CD8-positive, alpha-beta memory T cell (primary cell): ENCODE results near the gene AMY1C. TPM values are rescaled to one million over a fixed set of nuclear protein-coding genes. Genes with fewer than 3 reads are reported as not detected.
"Not testable (repeated sequence)": the region's sequence is repeated elsewhere in the genome, so short reads cannot be mapped to it uniquely, and the experiment has no call there.

ENCODE experiments used
- CTCF ChIA-PET: fragments of 350-600 bp; sonication (Branson Sonifier 250); formaldehyde crosslinking; loops from one replicate; lab custom pipeline; 2021; ENCODE audit warnings: antibody characterized with exemption; lab: Charles Lee
- POLR2A ChIA-PET: fragments of 350-600 bp; sonication (Branson Sonifier 250); formaldehyde crosslinking; loops from one replicate; lab custom pipeline; 2021; ENCODE audit warnings: antibody characterized with exemption; lab: Charles Lee
- DNase-seq, 5 donors: peaks; one replicate each; pipeline versions ENCODE4 v3.0.0 to v3.0.0-alpha.2; 2020 to 2022; ENCODE audit warnings: mixed read lengths in 1 of 5
- H3K27ac ChIP-seq: one replicate; pipeline ENCODE4 v1.7.0; 2013; ENCODE audit warnings: low read depth, mild to moderate bottlenecking, low read length, moderate library complexity
- H3K27me3 ChIP-seq: 2 replicates; pipeline ENCODE4 v1.7.0; 2013; ENCODE audit warnings: low read length, mild to moderate bottlenecking; ENCODE audit not compliant: insufficient read depth, poor library complexity, severe bottlenecking
- H3K36me3 ChIP-seq: 2 replicates; pipeline ENCODE4 v1.7.0; 2013; ENCODE audit warnings: mild to moderate bottlenecking, low read length, moderate library complexity; ENCODE audit not compliant: insufficient read depth
- H3K4me1 ChIP-seq: 2 replicates; pipeline ENCODE4 v1.7.0; 2013; ENCODE audit warnings: mild to moderate bottlenecking, low read length, moderate library complexity; ENCODE audit not compliant: insufficient read depth
- H3K4me3 ChIP-seq: 2 replicates; pipeline ENCODE4 v1.7.0; 2013; ENCODE audit warnings: mild to moderate bottlenecking, low read length
- H3K9me3 ChIP-seq: 2 replicates; pipeline ENCODE4 v1.7.0; 2013; ENCODE audit warnings: mild to moderate bottlenecking, low read length
- H3K27ac Mint-ChIP-seq, 8 donors: one replicate each; pipeline ENCODE4 v1.8.0; 2020 to 2021; ENCODE audit warnings: mixed read lengths in 8 of 8, mild to moderate bottlenecking in 6 of 8, inconsistent platforms in 3 of 8, moderate library complexity in 3 of 8
- H3K27me3 Mint-ChIP-seq, 2 donors: one replicate each; pipeline ENCODE4 v1.8.0; 2020 to 2021; ENCODE audit warnings: mixed read lengths in 2 of 2, mild to moderate bottlenecking in 1 of 2, moderate library complexity in 1 of 2
- H3K36me3 Mint-ChIP-seq, 3 donors: one replicate each; pipeline ENCODE4 v1.8.0; 2020 to 2021; ENCODE audit warnings: mixed read lengths in 3 of 3, inconsistent platforms in 1 of 3, mild to moderate bottlenecking in 1 of 3
- H3K4me1 Mint-ChIP-seq, 3 donors: one replicate each; pipeline ENCODE4 v1.8.0; 2020 to 2021; ENCODE audit warnings: mixed read lengths in 3 of 3, inconsistent platforms in 1 of 3, mild to moderate bottlenecking in 1 of 3
- H3K4me3 Mint-ChIP-seq, 7 donors: one replicate each; pipeline ENCODE4 v1.8.0; 2020 to 2021; ENCODE audit warnings: mixed read lengths in 7 of 7, mild to moderate bottlenecking in 6 of 7, moderate library complexity in 4 of 7, inconsistent platforms in 2 of 7
- H3K9me3 Mint-ChIP-seq, 5 donors: one replicate each; pipeline ENCODE4 v1.8.0; 2020 to 2022; ENCODE audit warnings: mixed read lengths in 5 of 5, mild to moderate bottlenecking in 3 of 5, moderate library complexity in 2 of 5, inconsistent platforms in 1 of 5
- polyA plus RNA-seq: library from polyadenylated mRNA; unstranded; fragments of 300-500 nt; fragmentation: Illumina TruSeq; gene quantifications from one replicate; pipeline ENCODE4 v1.2.3, GENCODE V29; 2021
- total RNA-seq, 2 experiments: library from RNA; stranded (reverse); gene quantifications; one replicate each; pipeline ENCODE4 v1.2.3, GENCODE V29; 2021

Gene AMY1C
- total and polyA plus RNA-seq, 3 experiments from 2014 or later = not detected

GRCh38 chr1:103744449-103744848, 5.2 kb upstream of the AMY1C start:
- DNase-seq, H3K4me3 Mint-ChIP-seq, POLR2A ChIA-PET, H3K4me3 ChIP-seq, H3K36me3 ChIP-seq, CTCF ChIA-PET, H3K27me3 ChIP-seq, H3K27me3 Mint-ChIP-seq, H3K9me3 Mint-ChIP-seq, H3K27ac ChIP-seq, H3K36me3 Mint-ChIP-seq, H3K4me1 ChIP-seq, H3K4me1 Mint-ChIP-seq, H3K9me3 ChIP-seq, H3K27ac Mint-ChIP-seq: not testable (repeated sequence)

- H3K27ac Mint-ChIP-seq = not testable (repeated sequence)
Observed at GRCh38 chr1:103745040-103745439, 4.7 kb upstream of the AMY1C start.

GRCh38 chr1:103748273-103748672, 1.4 kb upstream of the AMY1C start:
- H3K27ac Mint-ChIP-seq, H3K4me1 ChIP-seq, H3K27me3 ChIP-seq, H3K4me1 Mint-ChIP-seq, H3K27ac ChIP-seq, H3K27me3 Mint-ChIP-seq, H3K36me3 ChIP-seq, POLR2A ChIA-PET, H3K9me3 Mint-ChIP-seq, H3K9me3 ChIP-seq, H3K4me3 Mint-ChIP-seq, H3K36me3 Mint-ChIP-seq, CTCF ChIA-PET, DNase-seq, H3K4me3 ChIP-seq: not testable (repeated sequence)

More at GRCh38 chr1:103745040-103745439, 4.7 kb upstream of the AMY1C start:
- DNase-seq, H3K9me3 Mint-ChIP-seq, H3K27ac ChIP-seq, H3K9me3 ChIP-seq, H3K36me3 ChIP-seq, H3K4me1 ChIP-seq, CTCF ChIA-PET, H3K4me3 Mint-ChIP-seq, H3K4me3 ChIP-seq, H3K4me1 Mint-ChIP-seq, H3K27me3 ChIP-seq, H3K27me3 Mint-ChIP-seq, H3K36me3 Mint-ChIP-seq, POLR2A ChIA-PET: not testable (repeated sequence)

- Histone ChIP-seq H3K27ac (no peak overlapping the region), H3K4me1 (no peaks in the 10 kb centered on the region), H3K36me3 (no peaks in the 10 kb centered on the region), H3K9me3 (no peaks in the 10 kb centered on the region), H3K4me3 (no peak overlapping the region), H3K27me3 (no peaks in the 10 kb centered on the region)
- DNase-seq = no peak
- no peak overlapping the region for H3K4me3 Mint-ChIP-seq
- peaks cover 0 to 11% (median 2%) of the 10 kb centered on the region in 5 donors for H3K9me3 Mint-ChIP-seq
- H3K36me3 Mint-ChIP-seq = no peaks in the 10 kb centered on the region
- POLR2A ChIA-PET = no interaction called here
- CTCF ChIA-PET = no interaction called here
- H3K27ac Mint-ChIP-seq = no peak overlapping the region
- no peaks in the 10 kb centered on the region for H3K27me3 Mint-ChIP-seq
- no peaks in the 10 kb centered on the region for H3K4me1 Mint-ChIP-seq
Observed at GRCh38 chr1:103761896-103762295, 12.2 kb downstream of the AMY1C start.

GRCh38 chr1:103779932-103780331, 30.2 kb downstream of the AMY1C start:
- no peaks in the 10 kb centered on the region for H3K27me3 Mint-ChIP-seq
- H3K27me3 ChIP-seq = no peaks in the 10 kb centered on the region

GRCh38 chr1:103783944-103784377, 34.3 kb downstream of the AMY1C start:
- Mint-ChIP-seq H3K27ac (no peak overlapping the region), H3K4me3 (no peak overlapping the region), H3K4me1 (no peaks in the 10 kb centered on the region), H3K9me3 (peaks cover 0 to 6% (median 2%) of the 10 kb centered on the region in 5 donors), H3K27me3 (no peaks in the 10 kb centered on the region), H3K36me3 (no peaks in the 10 kb centered on the region)
- no peaks in the 10 kb centered on the region for H3K4me1 ChIP-seq
- H3K4me3 ChIP-seq = no peak overlapping the region
- H3K27me3 ChIP-seq = no peaks in the 10 kb centered on the region
- ChIA-PET CTCF (no interaction called here), POLR2A (no interaction called here)
- H3K36me3 ChIP-seq = no peaks in the 10 kb centered on the region
- no peak overlapping the region for H3K27ac ChIP-seq
- DNase-seq = no peak
- H3K9me3 ChIP-seq = no peaks in the 10 kb centered on the region

More at GRCh38 chr1:103779932-103780331, 30.2 kb downstream of the AMY1C start:
- Mint-ChIP-seq H3K9me3 (peaks cover 0 to 6% (median 2%) of the 10 kb centered on the region in 5 donors), H3K36me3 (no peaks in the 10 kb centered on the region), H3K4me1 (no peaks in the 10 kb centered on the region), H3K27ac (no peak overlapping the region), H3K4me3 (no peak overlapping the region)
- no peak overlapping the region for H3K27ac ChIP-seq
- H3K36me3 ChIP-seq = no peaks in the 10 kb centered on the region
- ChIA-PET CTCF (no interaction called here), POLR2A (no interaction called here)
- no peaks in the 10 kb centered on the region for H3K9me3 ChIP-seq
- no peak overlapping the region for H3K4me3 ChIP-seq
- DNase-seq = no peak
- no peaks in the 10 kb centered on the region for H3K4me1 ChIP-seq

- ChIA-PET POLR2A (no interaction called here), CTCF (no interaction called here)
- no peaks in the 10 kb centered on the region for H3K36me3 Mint-ChIP-seq
- H3K36me3 ChIP-seq = no peaks in the 10 kb centered on the region
- DNase-seq = no peak
- peaks cover 0 to 6% (median 0%) of the 10 kb centered on the region in 5 donors for H3K9me3 Mint-ChIP-seq
- H3K4me3 Mint-ChIP-seq = no peak overlapping the region
- no peak overlapping the region for H3K27ac Mint-ChIP-seq
- H3K9me3 ChIP-seq = no peaks in the 10 kb centered on the region
- no peaks in the 10 kb centered on the region for H3K27me3 ChIP-seq
- no peaks in the 10 kb centered on the region for H3K4me1 ChIP-seq
- no peaks in the 10 kb centered on the region for H3K4me1 Mint-ChIP-seq
- no peak overlapping the region for H3K4me3 ChIP-seq
- H3K27me3 Mint-ChIP-seq = no peaks in the 10 kb centered on the region
- no peak overlapping the region for H3K27ac ChIP-seq
Observed at GRCh38 chr1:103788377-103788776, 38.7 kb downstream of the AMY1C start.

GRCh38 chr1:103790172-103790571, 40.5 kb downstream of the AMY1C start:
- H3K36me3 ChIP-seq = no peaks in the 10 kb centered on the region
- POLR2A ChIA-PET = no interaction called here

More at GRCh38 chr1:103790172-103790571, 40.5 kb downstream of the AMY1C start:
- H3K27ac Mint-ChIP-seq = no peak overlapping the region
- DNase-seq = no peak
- H3K36me3 Mint-ChIP-seq = peaks cover 0 to 2% (median 0%) of the 10 kb centered on the region in 3 donors
- Histone ChIP-seq H3K9me3 (no peaks in the 10 kb centered on the region), H3K27me3 (no peaks in the 10 kb centered on the region), H3K27ac (no peak overlapping the region), H3K4me1 (no peaks in the 10 kb centered on the region), H3K4me3 (no peak overlapping the region)
- peaks cover 4 to 9% (median 7%) of the 10 kb centered on the region in 5 donors for H3K9me3 Mint-ChIP-seq
- H3K4me1 Mint-ChIP-seq = no peaks in the 10 kb centered on the region
- H3K27me3 Mint-ChIP-seq = no peaks in the 10 kb centered on the region
- H3K4me3 Mint-ChIP-seq = no peak overlapping the region
- CTCF ChIA-PET = no interaction called here
